Measurements from ENCODE around the gene SAT2. TPM values are rescaled to one million over a fixed set of nuclear protein-coding genes. Genes with fewer than 3 reads are reported as not detected.
"Not testable (repeated sequence)": the region's sequence is repeated elsewhere in the genome, so short reads cannot be mapped to it uniquely, and the experiment has no call there.

SAT2 gene
- polyA plus RNA-seq, 4 donors: 124 to 145 (median 139) TPM

DNA sequence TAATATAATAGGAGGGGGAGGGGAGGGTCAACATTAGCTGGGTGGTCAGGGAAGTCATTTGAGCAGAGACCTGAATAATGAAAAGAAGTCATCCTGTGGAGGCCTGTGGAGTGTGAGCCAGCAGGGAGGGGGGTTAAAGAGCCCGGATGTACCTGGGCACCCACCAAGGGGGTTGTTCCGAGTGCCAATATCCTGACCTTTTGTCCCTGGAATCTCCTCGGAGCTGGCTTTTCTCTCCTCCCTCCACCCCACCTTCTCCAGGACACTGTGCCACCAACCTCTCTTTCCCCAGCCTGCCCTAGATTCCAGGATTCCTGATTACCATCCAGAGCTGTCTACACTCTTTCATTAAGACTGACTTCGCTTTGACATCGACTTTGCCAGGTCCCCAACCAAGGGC, 8.5 kb upstream of the SAT2 start:
- DNase-seq (ENCODE audit: low read depth in 4 of 4, low spot score in 3 of 4): no peak

DNA sequence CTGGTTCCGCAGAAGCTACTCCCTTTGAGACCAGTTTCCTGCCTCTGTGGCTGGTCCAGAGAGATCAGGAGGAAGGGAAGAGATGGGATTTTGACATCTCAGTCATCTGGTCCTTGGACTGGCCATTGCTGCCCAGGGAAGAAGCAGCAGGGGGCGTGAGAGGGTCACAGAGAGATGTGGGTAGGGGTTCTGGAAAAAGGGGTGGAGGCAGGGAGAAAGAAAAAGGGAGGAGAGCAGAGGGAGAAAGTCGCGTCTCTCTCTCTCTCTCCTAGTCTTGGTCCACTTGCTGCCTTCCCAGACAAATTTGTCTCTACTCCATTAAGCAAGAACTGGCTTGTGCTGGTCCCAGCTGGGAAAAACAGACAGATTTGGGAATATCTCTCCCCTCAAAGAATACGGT, 6.8 kb upstream of the SAT2 start:
- peak in 2 of 4 donors; percentile 56 to 69 for DNase-seq (ENCODE audit: low read depth in 4 of 4, low spot score in 3 of 4)

DNA sequence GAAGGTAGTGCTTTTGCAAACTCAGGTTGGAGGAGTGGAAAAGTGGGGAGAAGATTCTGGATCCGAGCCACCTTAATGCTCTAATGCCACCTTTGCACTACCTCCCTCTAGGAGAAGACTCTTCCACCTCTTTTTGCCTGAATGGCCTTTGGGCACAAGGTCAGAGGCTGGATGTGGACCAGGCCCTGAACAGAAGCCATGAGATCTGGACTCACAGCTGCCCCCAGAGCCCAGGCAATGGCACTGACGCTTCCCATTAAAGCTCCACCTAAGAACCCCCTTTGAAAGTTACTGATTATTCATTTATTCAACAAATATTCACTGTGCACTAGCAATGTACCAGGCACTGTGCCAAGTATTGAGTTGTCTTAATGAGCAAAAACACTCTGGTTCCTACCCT, 5.5 kb upstream of the SAT2 start:
- no peak for DNase-seq (ENCODE audit: low read depth in 4 of 4, low spot score in 3 of 4)

DNA sequence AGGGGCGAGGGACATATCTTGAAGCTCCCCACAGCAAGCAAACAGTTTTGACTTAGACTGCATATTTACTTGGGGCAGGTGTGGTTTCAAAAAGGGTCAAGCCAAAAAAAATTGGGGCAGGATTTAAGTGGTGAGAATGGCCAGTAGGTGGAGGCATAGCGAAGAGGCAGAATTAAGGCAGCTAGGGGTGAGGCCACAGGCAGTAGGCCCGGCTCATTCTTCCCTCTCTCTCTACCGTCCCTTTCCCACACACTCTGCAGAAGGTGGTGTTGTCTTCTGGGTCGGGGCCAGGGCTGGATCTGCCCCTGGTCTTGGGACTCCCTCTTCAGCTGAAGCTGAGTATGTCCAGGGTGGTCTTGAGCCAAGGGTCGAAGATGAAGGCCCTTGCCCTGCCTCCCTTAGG, 4.9 kb upstream of the SAT2 start:
- DNase-seq (ENCODE audit: low read depth in 4 of 4, low spot score in 3 of 4): no peak

DNA sequence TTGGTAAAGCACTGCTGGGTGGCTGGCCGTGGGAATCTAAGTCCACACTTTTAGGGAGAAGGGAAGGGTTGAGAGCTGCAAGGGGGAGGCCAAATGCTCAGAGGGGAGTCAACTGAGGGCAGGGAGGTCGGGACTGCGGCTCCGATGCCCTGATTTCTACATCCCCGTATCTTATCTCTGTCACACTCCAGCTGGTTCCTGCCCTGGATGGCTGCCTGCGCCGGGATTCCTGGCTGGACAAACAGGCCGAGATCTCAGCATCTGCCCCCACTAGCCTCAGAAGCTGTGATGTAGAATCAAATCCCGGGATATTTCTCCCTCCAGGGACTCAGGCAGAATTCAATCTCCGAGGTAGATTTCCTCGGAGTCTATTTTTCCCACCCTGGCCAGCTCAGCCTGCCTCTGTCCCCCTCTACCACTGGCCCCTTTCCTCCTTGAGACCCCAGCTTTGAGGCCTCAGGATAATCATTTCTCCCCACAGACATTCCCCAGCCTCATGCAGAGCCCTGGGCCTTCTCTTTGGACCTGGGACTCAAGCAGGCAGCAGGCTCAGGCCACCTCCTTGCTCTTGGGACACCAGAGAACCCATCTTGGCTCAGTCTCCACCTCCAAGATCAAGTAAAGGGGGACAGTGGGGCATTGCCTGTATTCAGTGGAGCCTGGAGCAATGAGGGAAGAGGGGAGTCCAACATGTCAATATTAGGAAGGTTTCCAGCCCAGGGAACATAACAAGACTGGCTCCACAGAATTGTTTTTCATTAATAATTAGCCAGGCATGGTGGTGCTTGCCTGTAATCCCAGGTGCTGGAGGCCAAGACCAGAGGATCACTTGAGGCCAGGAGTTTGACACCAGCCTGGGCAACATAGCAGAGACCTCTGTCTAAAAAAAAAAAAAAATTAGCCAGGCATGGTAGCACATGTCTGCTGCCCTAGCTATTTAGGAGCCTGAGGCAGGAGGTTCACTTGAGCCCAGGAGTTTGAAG, 4.1 kb upstream of the SAT2 start:
- no peak for DNase-seq (ENCODE audit: low read depth in 4 of 4, low spot score in 3 of 4)

DNA sequence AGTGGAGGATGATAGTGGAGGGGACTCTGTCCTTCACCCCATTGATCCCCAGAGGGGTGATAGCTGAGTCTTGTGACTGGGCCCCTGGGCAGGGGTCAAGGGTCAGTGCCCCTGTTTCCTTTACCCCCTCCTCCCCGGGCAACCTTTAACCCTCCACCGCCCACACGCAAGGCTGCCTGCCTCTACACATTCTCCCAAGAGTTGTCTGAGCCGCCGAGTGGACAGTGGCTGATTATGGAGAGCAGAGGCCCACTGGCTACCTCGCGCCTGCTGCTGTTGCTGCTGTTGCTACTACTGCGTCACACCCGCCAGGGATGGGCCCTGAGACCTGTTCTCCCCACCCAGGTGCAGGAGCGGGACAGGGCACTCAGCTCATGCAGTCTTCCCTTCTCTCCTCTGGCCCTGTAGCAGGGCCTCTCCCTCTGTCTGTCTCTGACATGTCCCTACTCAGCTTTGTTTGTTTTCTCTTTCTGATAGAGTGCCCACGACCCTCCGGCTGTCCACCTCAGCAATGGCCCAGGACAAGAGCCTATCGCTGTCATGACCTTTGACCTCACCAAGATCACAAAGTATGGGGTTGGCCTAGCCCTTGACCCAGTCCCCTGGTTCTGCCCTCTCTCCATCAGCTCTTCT, 2.4 kb upstream of the SAT2 start, which contains the start of gene SHBG:
Gene SHBG (plus strand): TSS at position 197 of the 633 bp plus-strand sequence. CDS start 38 bp downstream, at position 235.
- no peak for DNase-seq (ENCODE audit: low read depth in 4 of 4, low spot score in 3 of 4)

DNA sequence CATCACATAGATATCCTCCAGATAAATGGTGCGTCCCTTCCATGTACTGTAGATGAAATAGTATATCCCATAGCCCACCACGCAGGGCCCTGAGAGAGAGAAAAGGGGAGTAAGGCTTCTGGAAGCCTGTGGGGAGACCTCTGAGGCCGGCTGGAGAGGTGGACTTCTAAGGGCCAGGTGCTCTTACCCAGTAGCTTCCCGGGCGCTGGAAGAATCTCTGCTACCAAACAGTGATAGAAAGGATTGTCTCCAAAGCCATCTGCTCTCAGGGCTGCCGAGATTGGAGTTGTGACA, 718 bp downstream of the SAT2 start:
- no peak for DNase-seq (ENCODE audit: low read depth in 4 of 4, low spot score in 3 of 4)

DNA sequence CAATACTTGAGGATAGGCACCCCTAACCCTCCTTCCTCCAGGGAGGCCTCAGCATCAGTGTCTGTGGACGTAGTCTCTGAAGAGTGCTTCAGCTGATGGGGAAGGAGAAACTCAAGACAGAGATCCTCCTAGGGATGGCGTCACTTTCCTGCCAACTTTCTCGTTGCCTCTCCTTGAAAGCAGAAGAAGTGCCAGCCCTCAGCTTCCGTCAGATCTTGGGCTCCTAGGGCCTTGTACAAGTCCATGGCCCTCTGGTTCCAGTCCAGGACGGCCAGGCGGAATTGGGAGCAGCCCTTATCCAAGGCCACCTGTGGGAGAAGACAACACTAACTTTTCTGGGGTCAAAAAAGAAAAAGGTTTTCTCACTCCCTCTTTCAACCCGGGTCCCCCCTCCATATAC, 1.3 kb downstream of the SAT2 start:
- DNase-seq (ENCODE audit: low read depth in 4 of 4, low spot score in 3 of 4): no peak

DNA sequence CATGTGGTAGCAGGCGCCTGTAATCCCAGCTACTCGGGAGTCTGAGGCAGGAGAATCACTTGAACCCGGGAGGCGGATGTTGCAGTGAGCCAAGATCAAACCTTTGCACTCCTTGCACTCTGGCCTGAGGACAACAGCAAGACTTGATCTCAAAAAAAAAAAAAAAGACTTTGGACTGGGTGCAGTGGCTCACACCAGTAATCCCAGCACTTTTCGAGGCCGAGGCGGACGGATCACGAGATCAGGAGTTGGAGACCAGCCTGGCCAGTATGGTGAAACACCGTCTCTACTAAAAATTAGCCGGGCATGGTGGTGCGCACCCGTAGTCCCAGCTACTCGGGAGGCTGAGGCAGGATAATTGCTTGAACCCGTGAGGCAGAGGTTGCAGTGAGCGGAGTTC, 1.9 kb downstream of the SAT2 start:
- not testable (repeated sequence) for DNase-seq (ENCODE audit: low read depth in 4 of 4, low spot score in 3 of 4)

DNA sequence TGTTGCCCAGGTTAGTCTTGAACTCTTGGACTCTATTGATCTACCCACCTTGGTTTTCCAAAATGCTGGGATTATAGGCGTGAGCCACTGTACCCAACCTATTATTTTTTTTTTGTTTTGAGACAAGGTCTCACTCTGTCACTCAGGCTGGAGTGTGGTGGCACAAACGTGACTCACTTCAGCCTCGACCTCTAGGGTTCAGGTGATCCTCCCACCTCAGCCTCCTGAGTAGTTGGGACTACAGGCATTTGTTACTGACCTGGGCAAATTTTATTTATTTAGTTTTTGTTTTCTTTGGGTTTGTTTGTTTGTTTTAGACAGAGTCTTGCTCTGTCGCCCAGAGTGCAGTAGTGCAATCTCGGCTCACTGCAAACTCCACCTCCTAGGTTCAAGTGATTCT, 4.0 kb downstream of the SAT2 start:
- DNase-seq (ENCODE audit: low read depth in 4 of 4, low spot score in 3 of 4): no peak

DNA sequence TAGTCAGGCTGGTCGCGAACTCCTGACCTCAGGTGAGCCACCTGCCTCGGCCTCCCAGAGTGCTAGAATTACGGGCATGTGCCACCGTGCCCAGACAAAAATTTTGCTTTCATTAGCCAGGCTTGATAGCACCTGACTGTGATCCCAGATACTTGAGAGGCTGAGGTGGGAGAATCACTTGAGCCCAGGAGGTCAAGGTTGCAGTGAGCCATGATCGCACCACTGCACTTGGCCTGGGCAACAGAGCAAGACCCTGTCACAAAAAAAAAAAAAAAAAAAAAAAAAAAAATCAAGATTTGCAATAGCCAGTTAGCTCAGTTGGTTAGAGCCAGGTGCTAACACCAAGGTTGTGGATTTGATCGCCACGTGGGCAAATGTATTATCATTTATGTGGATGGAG, 6.8 kb downstream of the SAT2 start:
- no peak for DNase-seq (ENCODE audit: low read depth in 4 of 4, low spot score in 3 of 4)

DNA sequence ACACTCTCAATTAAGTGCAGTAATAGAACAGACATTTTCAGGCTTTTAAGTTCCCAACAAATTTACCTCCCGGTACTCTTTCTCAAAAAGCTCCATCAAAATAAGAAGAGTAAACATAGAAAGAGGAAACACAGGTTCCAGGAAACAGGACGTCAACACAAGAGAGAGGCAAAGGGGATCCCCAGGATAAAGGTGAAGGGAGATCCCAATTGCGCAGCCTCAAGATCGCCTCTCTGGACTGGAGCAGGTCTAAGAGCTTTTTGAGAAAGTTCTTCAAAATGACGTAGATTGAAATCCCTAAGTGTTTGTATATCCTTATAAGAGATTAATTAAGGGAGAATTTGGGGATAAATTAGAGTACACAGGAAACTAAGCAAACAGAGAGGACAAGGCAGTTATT, 9.0 kb downstream of the SAT2 start:
- no peak for DNase-seq (ENCODE audit: low read depth in 4 of 4, low spot score in 3 of 4)

DNA sequence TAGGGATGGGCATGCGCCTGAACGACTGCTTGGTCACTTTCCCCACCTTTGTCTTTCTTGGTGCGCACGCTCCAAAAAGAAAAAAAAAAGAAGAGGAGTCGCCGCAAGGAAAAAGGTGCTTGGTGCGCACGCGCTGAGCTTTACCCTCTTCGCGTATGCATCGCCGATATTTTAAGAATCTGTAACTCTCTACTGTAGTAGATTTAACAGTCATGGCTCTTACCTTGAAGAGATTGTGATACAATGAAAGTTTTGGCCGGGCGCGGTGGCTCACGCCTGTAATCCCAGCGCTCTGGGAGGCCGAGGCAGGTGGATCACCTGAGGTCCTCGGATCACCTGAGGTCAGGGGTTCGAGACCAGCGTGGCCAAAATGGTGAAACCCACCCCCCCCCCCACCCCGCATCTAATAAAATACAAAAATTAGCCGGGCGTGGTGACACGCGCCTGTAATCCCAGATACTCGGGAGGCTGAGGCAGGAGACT, 12.3 kb downstream of the SAT2 start:
- DNase-seq (ENCODE audit: low read depth in 4 of 4, low spot score in 3 of 4): no peak

DNA sequence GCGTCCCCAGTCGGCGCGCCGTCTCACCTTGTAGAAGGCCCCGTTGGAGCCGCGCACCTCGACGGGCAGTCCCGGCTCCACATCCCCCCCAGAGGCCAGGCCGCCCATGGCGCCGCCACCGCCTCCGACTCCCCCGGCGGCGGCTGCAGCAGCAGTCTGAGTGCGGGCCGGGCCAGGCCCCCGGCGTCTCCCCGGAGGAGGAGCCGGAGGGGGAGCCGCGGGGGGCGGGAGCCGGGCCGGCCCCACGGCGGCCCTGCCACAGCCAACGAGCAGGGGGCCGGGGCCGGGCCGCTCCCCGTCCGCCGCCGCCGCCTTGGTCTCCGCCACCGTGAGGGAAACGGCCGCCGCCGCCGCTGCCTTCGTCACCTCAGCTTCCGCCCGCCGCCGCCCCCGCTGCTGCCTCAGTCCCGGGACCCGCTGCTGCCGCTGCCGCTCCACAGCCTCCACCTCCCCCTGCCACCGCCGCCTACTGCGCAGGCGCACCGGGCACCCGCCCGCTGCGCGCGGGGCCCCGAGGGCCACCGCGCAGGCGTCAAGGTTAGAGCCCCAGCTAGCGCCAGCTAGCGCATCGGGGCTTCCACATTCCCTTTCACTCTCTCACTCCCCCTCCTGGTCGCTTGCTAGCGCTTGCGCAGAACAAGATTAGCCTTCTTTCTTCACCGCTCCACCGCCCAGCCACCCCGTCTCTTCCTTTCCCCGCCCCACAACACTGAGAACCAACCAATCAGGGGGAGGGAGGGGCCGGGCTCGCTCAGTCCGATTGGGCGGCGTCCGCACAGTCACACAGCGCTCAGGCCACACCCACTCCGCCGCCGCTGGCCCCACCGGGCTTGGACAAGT, 13.0 kb downstream of the SAT2 start, which contains the start of gene FXR2:
Gene FXR2 (minus strand): TSS at position 473 of the 840 bp plus-strand sequence. CDS start 365 bp downstream, at position 108.
- DNase-seq (ENCODE audit: low read depth in 4 of 4, low spot score in 3 of 4): peak; percentile 100

DNA sequence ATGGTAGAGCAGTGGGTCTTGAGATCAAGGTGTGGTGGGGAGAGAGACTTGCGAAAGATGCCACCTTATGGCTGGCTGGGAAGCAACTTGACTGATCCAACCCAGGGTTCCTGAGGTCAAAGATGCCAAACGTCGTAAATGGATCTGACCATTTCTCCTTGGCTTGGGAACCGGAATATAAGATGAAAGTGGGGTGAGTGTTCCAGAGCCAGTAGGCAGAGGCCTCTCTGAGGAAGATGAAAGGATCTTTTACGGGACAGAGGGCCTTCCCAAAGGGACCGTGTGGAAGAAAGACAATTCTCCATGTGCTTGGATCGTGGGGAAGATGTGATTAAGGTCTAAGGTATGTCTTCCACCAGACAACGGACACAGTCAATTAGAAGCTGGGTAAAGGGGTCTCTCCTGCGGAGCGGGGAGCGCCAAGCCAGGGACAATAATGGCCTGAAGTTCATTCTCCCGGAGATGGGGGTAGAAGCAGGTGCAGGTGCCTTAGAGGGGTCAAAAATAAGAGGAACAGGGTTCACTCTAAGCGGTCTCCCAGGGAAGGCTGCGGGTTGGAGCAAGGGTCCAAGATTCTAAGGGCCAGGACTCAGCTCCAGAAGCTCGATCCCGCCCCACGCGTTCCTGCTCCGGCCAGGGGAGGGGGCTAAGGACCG, 13.7 kb downstream of the SAT2 start:
- DNase-seq (ENCODE audit: low read depth in 4 of 4, low spot score in 3 of 4): no peak

DNA sequence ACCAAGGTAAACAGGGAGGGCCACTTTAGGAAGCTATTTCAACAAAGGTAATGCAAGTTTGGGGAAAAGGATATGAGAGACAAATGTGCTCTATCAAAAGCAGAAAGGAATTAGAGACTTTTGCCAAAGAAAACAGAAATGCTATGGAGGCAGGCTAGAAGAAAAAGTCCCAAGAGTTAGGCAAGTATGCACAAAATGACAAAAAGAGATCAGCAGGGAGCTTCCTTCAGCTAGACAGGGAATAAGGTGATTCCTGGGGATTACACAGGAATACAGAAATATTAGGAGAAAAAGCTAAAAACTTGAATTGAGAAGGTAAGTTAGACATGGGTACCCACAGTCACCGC, 15.4 kb downstream of the SAT2 start:
- DNase-seq (ENCODE audit: low read depth in 4 of 4, low spot score in 3 of 4): no peak

DNA sequence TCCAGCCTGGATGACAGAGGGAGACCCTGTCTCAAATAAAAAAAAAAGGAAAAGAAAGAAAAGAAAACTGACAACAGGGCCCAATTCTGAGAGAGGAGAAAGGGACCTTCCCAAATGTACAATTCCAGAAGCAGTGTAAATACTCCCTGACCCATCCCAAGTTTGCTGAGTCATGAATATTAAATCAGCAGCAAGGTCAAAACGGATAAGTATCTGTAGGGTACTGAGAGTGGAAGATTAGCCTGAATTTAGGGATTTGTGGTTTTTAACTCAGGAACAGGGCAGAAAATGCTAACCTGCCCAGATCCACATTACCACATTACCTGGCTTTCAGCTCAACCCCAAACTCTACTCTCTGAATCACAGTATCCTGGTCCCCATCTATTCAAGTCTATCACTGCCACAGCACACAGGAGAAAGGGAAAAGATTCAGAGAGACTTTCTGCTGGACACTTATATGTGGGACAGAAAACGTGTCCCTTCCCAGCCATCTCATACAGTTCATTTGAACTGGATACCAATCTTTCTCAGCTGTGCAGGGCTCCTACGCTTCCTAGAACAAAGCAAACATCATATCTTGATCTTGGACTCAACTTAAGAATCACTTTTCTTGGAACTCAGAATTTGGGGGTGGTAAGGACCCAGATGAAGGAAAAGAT, 15.9 kb downstream of the SAT2 start:
- DNase-seq (ENCODE audit: low read depth in 4 of 4, low spot score in 3 of 4): no peak

DNA sequence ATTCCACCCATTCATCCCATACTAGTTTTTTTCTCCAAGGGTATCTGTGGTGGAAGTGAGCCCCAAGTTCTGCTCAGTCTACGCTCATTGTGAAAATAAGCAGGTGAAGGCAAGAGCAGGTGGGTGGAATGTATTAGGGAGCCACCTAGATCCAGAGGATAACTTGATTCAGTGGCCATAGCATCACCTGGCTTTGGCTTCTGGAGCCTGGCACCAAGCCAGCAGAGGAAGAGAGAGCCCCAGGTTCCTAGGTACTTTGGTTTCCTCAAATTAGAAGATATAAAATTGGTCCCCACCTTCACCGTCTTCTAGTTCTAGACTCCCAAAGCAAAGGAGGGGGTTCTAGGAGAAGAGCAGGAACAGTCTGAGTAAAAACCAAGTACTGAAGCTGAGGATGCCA, 17.0 kb downstream of the SAT2 start:
- DNase-seq (ENCODE audit: low read depth in 4 of 4, low spot score in 3 of 4): no peak

DNA sequence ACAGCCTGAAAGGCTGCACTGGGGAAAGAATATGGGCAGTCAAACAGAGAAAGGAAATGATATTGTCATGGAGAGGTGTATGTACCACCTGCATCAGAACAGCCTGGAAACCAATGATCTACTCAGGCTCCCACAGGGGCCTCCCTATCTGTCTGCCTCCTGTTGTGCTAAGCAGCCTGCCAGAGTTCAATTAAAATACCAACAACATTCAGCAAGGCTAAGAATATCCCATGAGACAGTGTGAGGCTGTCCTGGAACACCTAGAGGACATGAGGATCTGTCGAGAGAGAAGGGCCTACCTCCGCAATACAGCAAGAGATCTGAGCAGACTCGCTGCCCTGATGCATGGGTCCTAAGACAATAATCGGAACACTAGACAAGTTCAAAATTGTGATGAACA, 21.3 kb downstream of the SAT2 start:
- no peak for DNase-seq (ENCODE audit: low read depth in 4 of 4, low spot score in 3 of 4)

DNA sequence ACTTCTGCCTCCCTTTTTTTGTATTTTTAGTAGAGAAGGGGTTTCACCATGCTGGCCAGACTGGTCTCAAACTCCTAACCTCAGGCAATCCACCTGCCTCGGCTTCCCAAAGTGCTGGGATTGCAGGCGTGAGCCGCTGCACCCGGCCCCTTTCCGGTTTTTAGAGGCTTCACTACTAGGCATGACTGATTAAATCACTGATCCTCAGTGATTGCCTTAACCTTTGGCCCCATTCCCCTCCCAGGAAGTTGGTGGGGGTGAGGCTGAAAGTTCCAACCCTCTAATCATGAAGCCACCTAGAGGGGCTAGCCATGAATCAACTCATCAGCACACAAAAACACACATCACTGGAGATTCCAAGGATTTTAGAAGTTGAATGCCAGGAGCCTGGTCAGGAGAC, 30.1 kb downstream of the SAT2 start:
- not testable (repeated sequence) for DNase-seq (ENCODE audit: low read depth in 4 of 4, low spot score in 3 of 4)

Measured in right renal pelvis (tissue), 4 donors.